Kidney tubule cell (primary cell): ENCODE results near the gene RTL1.
A peak's percentile ranks its signal among the peaks of the same experiment; 100 is the strongest.

Source experiments
- DNase-seq: peaks from one replicate; pipeline ENCODE4 v3.0.0-alpha.2; 2018; ENCODE audit warnings: low spot score

Gene RTL1

DNA sequence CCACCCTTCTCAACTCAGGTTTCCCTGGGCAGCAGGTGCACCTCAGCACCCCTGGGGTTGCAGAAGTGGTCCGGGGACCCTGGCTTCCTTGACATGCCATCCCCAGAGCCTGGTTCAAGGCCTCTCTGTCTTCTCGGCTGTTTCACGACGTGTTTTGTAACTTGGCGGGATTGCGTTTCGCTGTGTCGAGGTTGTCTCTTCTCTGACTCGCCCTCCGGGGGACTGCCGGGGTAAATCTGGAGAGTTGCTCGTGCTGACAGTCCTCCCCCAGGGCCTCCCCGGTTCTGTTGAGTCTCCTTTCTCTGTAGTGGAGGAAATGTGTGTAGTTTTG is 52.0 kb downstream of the RTL1 start:
- no peak for DNase-seq

DNA sequence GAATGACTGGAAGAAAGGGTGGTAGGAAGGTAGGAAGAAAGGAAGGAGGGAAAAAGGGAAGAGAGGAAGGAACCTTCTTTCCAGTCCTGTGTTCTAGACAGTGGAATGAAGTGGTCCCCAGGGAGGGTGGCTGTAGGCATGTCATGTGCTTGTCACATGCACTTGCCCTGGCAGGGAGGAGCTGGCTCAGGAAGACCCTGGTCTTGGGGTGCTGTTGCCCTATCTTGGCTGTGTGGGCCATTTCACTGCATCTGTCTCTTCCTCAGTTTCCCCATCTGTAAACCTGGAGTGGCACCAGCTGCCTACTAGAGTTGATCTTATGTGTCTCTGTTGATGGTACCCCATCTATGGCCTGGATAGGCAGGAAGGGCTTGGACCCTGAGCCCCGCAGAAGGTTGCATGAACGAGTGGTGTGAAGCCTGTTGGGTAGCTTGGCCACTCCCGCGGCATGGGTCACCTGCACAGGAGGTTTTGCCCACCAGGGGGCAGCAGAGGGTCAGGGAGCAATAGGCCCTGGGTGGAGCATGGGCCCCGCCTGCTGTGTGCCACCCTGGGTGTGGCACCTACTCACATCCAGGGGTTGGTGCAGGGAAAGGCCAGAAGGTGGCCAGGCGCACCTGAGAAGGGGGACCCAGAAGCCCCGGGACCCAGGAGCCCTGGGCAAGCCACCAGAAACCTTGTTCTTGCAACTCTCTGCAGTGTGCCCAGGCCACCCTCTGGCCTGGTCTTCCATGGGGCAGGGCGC is 52.5 kb downstream of the RTL1 start:
- peak; percentile 56 for DNase-seq

DNA sequence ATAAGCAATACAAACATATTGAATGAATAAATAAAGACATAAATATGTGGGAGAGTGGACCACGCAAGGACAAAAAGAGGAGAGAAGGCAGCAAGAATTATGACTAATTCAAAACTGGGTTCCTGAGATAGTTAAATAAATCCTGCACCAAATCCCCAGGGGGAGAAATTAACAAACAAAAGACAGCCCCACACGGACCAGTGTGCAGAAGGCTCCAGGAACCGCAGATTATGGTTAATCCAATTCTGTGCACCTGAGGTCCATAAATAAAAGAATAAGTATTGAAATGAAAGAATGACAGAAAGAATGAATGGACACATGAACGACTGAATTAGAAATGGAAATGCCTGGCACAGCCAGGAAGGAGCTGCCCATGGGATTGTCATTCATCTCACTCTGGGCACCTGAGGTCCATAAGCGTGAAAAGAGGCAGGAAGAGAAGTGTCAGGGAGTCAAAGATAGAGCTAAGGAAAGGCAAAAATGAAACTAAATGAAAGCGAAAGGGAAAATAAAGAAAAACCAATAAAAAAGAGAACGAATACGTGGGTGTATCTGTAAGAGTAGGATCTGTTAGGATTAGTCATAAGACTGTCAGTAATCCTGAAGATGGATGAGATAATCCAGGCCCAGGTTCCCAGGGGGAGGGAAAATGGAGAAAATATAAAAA is 54.3 kb downstream of the RTL1 start:
- peak; percentile 17 for DNase-seq

DNA sequence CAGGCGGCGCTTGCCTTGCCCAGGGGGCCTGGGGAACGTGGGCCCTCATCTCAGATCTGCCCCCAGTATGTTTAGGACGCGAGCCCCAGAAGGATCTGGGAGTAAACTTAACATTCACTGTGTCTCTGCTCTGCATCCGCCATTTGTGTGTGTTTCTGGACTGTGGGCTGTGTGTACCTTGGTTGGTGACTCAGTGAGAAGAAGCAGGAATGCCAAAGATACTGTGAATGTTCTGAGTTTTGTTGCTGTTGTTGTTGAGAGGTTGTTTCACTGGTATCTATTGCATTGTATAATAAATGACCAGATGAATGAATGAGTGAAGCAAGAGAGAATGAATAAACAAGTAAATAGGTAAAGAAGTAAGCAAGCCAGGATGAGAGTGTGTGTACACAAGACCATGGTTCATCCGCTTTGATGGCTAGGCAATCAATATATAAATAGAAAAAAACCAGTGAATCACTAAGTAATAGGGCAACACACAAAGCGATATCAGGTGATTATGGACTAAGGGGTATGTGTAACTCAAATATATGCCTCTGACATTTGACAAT is 57.1 kb downstream of the RTL1 start:
- DNase-seq, result no peak

DNA sequence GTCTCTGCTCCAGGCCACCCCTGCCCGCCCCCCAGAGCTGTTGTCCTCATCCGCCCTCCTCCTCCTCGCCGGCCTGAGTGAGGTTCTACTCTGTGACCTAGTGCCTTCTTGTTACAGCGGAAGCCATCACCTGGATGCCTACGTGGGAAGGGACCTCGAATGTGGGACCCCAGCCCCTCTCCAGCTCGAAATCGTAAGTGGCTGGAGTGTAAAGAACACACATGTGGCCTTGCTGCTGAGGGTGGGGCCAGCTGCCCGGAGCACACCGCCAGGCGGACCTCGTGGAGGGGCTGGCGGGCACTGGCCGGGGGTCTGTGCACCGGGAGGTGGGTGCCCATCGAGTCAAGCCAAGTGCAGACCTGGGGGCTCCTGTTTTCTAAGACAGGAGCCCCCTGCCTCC is 58.2 kb downstream of the RTL1 start:
- no peak for DNase-seq

DNA sequence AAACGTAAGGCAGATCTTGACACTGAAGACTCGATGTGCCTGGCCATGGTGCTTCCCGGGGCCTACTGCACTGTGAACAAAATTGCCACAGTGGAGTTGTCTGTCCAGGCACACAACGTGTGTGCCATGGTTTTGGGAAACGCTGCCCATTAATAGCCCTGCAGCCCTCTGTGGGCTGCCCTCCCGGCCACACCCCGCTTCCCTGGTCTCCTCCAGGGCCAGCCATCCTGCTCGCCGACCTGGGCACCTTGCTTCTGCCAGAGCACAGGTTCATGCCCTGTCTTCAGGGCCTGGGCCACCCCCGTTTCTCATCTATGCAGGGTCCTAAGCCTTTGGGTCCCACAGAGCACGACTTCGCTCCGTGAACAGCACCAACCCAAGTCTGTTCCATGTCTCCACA is 58.7 kb downstream of the RTL1 start:
- no peak for DNase-seq

DNA sequence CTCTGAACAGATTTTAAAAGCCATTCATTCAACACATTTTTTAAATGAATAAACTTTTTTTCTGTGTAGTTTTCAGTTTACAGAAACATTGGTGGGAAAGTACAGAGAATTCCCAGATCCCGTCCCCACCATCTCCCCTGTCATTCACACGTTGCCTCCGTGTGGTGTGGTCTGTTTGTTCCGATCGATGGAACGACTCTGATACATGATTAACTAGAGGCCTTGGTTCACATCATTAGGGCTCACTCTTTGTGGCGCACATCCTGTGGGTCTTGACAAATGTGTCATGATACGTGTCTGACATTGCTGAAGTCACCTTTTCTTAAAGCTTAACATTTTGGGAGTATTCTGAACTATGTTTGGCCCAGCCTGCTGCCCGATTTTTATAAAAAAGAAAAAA is 59.1 kb downstream of the RTL1 start:
- DNase-seq, result peak; percentile 2

DNA sequence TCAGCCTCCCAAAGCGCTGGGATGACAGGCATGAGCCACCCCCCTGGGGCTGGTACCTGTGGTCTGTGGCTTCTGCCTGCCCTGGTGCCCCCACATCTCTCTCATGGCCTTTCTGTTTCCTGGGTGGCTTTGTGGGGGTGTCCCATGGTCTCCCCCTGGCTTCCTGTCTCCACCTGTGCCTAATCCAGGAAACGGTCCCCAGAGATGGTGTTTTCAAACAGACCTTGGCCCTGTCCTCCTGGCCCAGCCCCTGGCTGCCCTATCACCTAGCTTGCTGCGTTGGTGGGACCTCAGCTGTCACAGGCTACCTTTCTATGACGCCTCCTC is 59.5 kb downstream of the RTL1 start:
- no peak for DNase-seq

DNA sequence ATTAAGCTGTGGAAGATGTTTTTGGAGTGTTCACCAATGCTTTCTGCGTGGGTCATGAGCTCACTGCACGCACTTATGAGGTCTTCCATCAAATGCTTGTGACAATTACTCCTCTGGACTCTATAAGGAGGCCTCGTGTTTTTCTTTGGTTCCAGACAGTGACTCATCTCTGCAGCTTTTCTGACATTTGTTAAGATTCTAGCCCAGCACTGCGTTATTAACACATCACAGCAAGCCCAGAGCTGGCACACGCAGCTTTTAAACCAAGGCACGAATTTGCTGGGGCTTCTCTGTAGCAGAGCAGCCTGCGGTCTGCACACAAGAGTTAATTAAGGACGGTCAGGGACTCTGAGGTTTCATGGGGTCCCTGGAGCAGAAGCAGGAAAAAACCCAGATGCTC is 60.7 kb downstream of the RTL1 start:
- DNase-seq, result peak; percentile 2

DNA sequence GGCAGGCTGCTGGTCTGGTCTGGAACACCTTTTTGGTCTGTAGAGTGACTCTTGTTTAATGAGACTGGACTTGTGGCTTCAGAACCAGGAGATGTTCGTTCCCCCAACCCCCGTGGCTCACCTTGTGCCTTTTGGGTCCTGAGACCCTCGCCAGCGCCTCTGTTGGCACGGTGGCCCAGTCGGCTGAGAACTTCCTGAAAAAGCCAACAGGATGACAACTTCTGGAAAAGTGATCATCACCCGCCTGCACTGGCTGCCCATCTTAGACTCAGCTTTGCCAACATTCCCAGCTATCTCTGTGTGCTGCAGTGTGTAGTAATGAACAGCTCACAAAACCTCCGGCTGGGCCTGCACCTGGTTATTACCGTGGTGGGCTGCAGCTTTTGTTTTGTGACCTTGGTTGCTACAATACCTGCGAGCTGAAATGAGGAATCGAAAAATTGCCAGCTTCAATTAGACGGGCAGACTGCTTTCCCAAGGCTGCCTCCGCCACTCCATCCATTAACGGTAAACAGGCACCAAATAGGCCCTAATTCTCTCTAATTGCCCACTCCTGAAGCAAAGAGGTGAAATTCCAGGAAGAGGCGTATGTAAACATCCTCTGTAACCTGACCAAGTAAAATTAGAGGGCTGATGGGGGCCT is 61.6 kb downstream of the RTL1 start:
- no peak for DNase-seq

DNA sequence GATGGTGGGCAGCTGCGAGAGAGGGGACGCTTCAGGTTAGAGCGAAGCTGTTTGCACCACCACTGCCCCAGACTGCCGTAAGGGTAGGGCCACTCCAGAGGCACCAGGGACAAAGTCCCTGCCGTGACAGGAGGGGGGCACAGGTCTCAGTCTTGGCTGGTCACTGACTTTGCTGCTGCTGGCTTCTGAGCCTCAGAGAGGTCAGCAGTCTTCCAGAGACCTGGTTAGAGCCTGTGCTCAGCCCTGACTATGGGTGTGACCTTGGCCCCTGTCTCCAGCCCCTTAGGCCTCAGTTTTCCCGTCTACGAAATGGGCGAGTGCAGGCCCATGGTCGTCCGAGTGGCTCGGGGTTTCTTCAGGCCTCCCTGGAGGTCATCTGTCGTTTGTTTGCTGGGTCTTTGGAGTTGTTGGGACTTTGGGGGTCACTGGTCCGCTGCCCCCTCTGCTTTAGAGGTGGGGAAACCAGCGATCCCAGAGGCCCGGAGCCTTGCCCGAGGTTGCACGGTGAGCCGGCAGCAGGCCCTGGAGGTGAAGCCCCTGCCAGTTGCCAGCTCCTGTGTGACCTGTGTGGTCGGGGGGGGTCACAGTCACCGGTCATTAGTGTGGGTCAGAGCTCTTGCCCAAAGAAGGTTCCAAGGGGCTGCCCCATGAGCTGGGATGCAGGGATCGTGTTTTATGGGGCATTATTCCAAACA is 62.3 kb downstream of the RTL1 start:
- no peak for DNase-seq

DNA sequence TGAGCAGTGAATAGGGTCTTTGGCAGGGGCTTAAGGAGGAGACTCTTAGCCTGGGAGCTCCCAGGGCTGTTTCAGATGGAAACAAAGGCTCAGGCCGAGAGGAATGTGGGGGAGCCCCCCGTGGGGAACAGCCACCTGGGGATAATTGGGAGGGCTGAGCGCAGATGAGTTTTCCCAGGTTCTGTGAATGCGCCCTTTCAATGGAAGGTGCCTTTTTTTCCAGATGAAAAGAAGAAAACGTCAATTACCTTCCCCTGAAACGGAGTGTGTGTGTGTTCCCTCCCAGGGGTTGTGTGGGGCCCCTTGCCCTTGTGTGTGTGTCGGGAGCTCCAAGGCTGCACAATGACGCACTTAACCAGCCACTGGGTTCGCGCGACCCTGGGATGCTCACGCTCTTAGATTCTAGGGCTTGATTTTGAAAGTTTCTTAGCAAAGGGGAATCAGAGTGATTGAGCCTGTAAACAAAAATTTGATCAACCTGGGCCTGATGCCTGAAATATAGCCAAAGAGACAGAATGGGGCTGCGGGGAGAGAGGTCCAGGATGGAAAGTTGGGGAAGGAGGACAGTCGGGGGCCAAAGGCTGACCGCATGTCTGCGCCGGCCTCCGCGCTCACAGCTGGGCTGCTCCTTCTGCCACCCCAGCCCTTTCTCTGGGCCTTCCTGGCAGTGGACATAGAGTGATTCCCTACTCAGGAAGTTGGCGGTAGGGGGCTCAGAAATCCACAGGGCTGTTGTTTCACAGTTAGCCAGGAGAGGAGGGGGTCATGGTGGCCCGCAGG is 63.0 kb downstream of the RTL1 start:
- DNase-seq, result no peak

DNA sequence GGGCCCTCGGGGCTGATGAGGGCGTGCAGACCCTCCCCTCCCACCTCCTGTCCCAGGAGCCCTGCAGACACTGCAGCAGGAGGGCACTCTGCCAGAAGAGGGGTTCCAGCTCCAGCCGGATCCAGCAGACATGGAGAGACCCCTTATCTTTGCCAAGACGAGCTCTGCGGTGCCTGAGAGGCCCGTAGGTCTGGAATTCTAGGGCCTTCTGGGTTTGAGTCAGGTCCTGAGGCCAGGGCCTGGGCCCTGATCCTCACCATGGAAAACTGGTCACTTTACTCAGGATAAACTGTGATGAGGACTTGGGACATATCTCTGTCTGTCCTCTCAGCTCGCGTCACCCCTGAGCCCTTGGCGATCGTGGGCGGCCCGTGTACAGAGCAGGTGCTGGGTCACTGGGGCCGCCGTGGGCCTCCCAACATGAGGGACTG is 63.8 kb downstream of the RTL1 start:
- DNase-seq, result no peak

DNA sequence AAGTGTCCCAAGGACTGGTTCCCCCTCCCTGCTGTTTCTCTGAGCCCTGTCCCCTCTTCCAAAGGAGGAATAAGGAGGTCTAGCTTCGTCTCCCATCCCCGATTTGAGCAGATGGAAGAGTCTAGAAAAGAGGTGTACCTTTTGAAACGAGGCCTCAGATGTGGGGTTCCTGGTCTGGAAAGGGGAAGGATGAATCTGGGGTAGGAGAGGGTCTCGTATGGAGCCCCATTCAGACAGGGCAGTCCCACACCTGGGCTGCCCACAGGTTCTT is 64.3 kb downstream of the RTL1 start:
- DNase-seq, result no peak

DNA sequence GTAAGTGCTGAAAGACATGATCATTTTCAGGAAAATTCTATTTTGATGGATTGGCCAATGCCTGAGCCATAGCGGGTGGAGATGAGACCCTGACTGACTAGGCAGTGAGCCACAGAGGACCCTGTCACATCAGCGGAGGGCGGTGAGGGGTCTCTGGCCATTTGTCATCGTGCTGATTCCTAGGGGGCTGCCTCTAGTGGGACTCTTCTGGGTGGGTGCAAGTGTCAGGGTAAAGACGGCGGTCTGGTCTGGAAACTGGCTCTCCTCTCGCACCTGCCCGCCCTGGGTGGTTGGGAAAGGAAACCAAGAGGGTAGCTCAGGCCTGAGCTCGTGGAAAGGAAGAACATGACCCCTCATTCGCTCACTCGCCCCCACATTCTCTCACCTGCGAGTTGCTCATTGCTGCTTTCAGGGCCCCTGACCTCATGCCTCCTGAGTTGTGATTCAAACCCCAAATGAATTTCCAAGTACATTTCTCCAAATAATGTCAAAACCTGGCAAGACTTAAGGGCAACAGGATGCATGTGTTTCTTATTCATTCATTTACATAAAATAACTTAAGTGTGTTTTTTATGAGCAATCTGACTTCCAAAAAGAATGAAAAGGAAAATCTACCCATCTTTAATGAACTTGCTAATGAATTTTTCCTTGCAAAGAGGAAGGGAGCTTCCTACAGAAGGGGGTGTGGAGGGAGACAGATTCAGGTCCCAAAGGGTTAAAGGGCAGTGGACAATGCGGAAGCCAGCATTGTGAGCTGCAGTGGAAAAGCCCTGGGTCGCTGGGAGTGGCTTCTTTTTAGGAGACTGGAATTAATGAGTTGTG is 64.8 kb downstream of the RTL1 start:
- DNase-seq, result no peak

DNA sequence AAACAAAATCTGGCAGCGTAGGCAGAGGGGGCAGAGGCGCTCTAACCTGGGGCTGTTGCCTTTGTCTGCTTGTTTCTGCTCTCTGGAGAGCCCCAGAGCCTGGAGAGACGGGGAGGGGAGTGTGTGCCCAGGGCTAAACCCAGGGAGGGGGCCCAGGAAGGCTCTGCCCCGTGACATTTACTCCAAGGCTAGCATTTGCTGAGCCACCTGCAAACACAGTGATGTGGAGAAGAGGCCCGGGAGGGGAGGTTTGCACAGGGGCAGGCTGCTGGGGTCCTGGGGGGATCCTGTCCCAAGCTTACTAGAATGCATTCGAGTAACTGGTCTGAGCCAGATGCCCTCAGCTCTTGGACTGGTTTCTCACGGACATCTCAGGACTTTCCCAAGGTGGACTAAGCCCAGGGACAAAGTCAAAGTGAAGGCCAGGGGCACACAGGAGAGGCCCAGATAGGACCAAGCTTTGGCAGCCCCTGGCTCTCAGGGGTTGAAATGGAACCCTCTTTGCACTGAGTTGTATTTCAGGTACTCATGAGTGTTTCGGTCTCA is 65.6 kb downstream of the RTL1 start:
- no peak for DNase-seq

DNA sequence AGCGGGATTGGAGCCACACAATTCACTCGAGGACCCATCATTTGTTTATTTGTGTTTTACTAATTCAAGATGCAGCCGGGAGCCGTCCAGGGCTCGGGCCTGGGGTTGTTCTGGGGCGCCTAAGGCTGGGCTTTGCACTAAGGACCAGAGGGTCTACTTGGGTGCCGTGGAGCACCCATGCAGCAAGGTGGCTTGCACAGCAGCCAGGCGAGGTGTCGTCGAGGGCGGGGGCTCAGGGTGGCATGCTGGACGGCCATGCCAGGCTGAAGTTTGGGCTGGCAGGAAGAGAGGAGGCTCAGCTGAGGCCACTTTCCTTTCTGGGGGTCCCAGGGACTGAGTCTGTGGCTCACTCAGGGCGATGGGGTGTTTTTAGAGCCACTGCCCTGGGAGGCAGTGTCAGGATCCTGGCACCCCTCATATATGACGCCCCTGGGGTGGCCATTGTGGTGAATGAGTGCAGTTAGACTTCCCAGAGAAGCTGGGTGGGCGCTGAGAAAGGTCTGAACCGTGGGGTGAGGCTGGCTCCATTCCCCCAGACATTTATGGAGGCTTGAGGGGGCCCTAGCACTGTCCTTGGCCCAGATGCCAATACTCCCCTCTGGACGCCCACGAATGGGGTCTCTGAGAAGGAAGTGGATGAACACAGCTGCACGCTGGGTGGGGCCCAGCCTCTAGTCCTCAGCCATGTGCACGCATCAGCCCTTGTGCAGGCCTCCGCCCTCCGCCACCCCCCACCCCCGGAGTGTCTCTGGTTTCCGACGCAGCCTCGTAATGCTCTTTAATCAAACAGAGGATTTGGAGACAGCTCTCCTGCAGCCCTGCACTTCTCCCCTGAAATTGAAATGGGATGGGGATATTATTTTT is 66.3 kb downstream of the RTL1 start:
- no peak for DNase-seq

DNA sequence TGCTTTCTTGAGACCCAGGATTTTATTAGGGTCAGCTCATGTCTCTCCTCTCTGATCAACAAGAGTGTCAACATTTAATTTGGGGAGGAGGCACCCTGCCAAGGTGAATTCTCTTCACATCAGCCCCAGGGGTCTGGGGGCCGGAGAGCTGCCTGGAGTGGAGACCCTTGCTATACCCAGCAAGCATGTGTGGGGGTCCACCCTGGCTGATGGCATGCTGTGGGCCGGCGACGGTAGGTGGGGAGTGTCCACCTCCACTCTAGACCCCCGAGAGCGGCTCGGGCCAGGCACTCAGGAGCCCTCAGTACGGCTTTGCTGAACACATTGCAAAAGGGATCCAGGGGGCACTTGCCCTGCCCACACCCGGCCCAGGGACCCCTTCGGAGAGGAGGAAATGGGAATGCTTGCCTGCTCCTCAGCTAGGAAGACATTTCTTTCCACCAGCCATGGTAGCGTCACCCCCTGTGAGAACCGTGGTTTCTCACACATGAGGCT is 67.2 kb downstream of the RTL1 start:
- DNase-seq, result no peak

DNA sequence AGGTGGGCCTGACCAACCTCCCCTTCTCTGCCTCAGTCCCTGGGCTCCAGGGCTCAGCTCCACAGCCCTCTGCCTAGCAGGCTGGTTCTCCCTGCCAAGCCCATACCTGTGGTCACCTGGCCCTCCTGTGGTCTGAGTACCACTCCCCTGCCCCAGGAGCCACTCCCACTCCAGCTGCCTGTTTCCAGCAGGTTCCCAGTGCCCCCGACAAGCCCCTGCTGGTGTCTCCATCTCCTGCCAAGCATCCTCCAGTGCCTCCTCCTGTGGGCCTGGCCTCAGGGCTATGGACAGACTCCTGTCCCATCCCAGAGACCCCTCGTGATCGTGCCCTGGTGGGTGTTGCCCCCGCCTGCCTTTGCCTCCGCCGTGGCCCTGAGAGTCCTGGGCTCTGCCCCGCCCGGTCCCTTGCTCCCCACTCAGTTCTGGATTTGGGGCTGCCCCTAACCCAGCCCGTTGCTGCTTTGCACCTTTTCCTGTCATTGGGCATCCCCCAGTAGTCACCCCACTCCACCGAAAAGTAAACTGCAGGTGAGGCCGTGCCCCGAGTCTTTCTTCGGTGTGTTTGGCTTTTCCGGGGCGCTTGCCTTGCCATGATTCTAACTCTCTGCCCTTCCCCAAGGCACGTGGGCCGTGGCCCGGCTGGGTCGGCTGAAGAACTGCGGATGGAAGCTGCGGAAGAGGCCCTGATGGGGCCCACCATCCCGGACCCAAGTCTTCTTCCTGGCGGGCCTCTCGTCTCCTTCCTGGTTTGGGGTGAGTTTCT is 67.8 kb downstream of the RTL1 start:
- no peak for DNase-seq
